GM21360 (cell line): ENCODE data around the gene IMPDH1.

ENCODE experiments used
- ATAC-seq: cut with Tn5 transposase; IDR thresholded peaks from one replicate; pipeline ENCODE4 v1.9.1; 2021; ENCODE audit warnings: mild to moderate bottlenecking, moderate library complexity; ENCODE audit not compliant: unreplicated experiment

IMPDH1 gene

DNA sequence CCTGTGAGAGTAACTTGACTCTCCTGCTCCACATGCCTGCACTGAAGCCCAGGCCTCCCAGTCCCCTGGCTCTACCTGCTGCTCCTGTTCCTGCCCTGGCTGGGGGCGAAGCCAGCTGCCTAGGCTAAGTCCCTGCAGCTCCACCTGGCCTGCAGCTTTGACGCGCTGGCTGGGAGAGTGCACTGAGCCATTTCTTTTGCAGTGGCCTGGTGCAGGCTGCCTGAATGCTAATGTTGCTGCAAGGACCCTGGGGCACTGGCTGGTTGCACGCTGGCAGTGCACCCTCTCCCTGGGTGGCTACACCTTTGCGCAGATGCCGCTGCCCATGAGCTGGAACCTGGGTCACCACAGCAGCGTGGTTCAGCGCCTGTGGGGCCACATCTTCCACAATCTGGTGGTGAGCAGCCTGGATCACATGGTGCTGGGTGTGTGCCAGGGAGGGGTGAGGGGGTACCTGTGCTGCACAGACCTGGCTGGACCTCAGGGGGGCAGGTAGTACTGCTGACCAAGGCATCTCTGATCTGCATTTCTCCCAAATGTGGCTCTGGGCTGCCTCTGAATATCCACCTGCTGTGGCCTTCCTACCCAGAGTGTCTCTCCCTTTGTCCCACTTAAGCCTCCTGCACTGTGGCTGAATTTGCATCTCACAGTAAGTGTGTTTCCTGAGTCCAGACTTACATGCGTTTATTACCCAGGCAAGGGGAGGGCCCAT is 20.0 kb downstream of the IMPDH1 start:
- ATAC-seq, result no peak

DNA sequence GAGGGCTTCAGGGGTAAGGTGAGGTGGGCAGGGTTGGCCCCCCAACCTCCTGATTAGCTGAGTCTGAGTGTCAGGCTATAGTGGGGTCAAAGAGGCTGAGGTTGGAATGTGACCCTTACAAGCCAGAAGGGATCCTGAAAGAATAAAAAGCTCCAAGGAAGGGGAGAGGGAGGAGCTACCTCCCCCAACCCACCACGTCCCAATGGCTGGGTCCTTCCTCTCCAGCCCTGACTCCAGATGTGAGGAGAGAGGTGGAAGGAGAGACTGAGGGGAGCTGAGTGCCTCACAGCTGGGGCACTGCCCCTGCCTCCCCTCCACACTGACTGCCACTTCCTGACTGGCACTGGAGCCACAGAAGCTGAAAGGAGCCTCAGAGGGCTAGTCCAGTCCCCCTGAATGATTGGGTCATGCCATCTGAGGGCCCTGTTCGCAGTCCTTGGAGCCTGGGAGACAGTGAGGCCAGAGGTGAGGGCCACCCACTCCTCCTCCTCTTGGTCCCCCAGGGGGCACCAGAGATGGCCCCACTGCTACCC is 20.6 kb downstream of the IMPDH1 start:
- ATAC-seq, result no peak

DNA sequence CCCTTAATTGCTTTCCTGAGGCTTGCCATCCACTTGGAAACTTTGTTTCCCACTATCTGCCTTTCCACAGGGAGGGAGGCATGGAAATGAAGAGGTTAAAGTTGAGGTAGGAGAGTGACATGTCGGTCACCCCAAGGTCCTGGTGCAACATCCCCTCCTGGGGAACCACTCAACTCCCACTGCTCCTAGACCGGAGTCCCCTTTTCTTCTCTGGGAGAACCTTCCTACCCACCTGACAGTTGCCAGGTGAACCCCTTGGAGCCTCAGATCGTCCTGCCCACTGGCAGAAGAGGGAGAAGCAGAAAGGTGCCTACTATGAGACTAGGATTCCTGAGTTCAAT is 21.7 kb downstream of the IMPDH1 start:
- no peak for ATAC-seq

DNA sequence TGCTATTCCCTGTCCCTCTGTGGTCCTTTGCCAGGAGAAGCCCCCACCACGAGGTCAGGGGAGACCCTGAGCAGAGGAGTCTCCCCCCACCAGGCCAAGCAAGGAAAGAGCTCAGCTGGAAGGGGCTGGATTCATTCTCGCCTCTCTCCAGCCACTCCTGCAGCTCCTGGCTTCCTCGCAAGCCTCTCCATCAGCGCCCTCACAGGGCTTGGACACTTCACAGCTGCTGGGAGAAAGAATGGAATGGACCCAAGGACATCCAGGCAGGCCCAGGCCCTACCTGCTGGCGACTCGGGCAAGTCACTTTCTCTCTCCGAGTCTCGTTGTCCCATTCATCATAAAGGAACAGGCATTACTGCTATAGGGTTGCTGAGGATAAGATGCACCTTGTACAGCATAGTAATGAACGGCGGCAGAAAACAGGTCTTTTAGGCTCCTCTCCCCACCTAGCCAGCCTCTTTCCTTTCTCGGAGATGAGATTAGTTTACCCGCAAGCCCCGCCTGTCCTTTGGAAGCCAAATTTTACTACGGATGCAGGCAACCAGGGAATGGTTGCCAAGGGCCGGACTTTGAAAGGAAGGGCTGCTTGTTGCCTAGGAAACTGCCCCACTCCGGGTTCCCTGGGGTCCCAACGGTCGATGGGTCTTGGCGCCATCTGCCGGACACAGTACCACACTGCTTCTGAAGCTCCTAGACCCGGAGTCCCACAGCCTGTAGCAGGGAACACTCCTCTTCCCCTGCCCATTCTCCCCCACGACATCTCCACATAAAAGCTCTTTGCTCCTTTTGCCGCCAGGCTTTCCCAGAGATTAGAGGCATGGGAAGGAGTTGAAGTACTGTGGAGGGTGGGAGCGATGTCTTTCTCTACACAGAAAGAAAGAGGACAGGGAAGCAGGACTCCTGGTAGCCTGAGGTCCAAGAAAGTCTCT is 22.3 kb downstream of the IMPDH1 start:
- peak; percentile 69 for ATAC-seq

- no peak for ATAC-seq
Observed at GRCh38 chr7:128385988-128386925, 23.5 kb downstream of the IMPDH1 start.

- ATAC-seq, result no peak
Observed at GRCh38 chr7:128384726-128385125, 25.1 kb downstream of the IMPDH1 start.

DNA sequence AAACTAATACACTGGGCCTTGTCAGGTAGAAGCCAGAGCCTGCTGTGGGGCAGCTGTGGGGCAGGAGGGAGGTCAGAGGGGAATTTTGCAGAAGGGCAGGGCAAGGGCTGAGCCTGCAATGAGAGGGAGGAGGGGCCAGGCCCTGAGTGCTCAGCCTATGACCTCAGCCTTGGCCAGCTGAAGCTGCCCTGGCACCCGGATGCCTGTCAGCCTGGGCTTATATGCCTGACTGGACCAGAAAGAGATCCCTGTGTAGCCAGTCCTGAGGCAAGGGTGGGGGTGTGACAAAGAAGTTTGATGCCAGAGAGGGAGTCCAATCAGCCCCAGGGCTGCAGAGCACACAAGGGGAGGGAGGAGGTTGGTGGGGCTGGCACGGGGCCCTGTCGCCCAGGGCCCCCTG is 26.0 kb downstream of the IMPDH1 start:
- ATAC-seq, result no peak

DNA sequence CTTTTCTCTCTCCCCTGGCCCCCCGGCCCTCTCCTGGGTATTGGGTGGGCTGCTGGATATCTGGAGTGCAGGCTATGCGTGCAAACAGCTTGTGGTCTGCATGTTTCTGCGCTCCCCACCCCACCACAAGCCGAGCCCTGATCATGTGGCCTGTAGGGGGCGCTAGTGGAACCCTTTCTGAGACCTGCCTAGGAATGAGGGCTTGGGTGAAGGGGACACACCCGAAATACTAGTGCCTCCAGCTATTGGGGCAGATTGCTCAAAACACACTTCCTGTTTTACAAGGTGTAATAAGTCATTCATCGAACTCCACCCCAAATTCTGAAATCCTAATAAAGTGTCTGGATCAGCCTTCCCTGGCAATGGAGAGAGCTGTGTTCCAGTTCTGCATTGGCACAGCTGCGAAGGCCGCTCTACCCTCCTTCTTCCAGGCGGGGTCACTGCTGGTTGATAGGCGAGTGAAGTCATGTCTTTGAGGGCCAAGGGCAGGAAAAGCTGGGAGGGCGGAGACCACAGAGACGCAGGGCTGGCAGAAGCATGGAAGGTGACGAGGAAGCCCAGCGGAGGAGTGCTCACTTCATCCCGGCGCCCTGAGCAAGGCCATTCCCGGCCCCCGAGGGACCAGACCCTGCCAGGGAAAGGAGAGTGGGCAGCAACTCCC is 28.5 kb downstream of the IMPDH1 start:
- ATAC-seq, result no peak

- ATAC-seq, result no peak
Observed at GRCh38 chr7:128380483-128381106, 29.2 kb downstream of the IMPDH1 start.

DNA sequence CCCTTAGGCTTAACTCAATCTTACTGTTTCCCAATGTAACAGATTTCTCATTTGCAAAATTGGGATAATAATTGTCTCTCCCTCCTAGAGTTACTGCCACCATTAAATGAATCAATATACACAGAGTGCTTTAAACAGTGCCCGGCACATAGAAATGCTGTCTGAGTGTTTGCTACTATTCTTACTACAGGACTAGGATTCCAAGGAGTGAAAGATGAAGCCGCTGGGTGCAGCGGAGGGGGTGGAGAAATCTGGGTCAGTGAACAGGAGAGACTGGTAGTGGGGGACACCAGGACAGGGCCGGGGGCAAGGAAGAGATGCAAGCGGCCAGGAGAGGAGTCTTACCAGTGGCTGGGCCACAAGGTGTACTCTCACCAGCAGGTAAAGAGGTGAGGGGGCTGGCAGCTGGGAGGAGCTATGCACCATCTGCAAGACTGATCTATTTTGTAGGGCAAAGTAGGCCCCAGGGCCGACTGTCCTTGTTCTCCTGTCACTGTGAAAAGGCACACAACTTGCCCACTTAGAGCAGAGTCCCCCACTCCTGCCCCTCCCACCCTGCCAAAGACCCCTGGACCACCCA is 29.8 kb downstream of the IMPDH1 start:
- ATAC-seq, result no peak

GRCh38 chr7:128378637-128379036 is 31.1 kb downstream of the IMPDH1 start:
- no peak for ATAC-seq

DNA sequence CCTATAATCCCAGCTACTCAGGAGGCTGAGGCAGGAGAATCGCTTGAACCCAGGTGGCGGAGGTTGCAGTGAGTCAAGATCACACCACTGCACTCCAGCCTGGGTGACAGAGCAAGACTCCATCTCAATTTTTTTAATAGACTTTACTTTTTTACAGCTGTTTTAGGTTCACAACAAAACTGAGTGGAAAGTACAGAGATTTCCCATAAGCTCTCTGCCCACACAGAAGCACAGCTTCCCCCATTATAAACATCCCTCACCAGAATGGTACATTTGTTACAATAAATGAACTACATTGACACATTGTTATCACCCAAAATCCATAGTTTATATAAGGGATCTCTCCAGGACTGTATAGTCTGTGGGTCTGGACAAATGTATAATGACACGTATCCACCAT is 33.7 kb downstream of the IMPDH1 start:
- no peak for ATAC-seq

DNA sequence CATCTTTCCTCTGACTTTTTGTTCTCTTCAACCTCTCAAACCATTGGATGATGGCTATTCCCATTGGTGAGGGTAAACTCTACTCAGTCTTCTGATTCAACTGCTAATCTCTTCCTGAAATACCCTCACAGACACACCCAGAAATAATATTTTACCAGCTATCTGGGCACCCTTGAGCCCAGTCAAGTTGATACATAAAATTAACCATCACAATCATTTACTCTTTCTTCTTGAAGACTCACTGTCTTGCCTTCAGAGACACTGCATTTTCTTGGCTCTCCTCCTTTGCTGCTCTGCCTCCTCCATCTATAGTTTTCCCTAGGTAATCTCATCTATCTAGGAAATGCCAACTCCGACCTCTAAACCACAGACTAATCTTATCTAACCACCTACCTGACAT is 35.7 kb downstream of the IMPDH1 start:
- ATAC-seq, result no peak

DNA sequence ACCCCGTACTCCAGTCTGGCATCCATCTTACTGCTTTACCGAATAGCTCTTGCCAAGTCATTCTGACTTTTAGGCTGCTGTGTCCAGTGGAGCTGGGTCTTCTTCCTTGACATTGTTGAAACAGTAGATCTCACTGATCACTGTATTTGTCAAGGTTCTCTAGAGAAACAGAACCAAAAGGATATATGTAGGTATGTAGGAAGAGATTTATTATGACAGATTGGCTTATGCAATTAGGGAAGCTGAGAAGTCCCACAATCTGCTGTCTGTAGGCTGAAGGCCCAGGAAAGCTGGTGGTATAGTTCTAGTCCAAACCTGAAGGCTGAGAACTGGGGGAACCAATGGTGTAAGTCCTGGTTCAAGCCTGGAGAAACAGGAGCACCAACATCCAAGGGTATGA is 36.2 kb downstream of the IMPDH1 start:
- ATAC-seq, result no peak

- ATAC-seq, result no peak
Observed at GRCh38 chr7:128370491-128370890, 39.3 kb downstream of the IMPDH1 start.

- ATAC-seq, result no peak
Observed at GRCh38 chr7:128366986-128367385, 42.8 kb downstream of the IMPDH1 start.

DNA sequence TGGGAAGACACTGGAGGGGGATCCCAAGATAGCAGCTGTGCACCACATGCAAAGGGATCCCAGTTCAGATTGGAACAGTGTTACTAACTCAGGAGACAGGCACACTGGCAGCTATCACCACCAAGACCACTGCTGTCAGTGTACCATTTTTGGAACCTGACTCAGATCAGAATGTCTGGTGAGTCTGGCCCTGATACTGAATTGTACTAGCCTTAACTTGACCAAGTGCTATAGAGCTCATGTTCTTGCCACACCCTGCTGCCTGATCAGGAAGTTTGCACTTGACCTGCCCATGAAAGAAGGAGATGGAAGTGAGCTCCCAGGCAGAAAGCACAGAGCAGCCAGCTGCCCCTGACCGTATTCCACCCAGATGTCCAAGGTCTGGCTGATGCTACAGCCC is 43.5 kb downstream of the IMPDH1 start:
- ATAC-seq, result no peak

- ATAC-seq, result no peak
Observed at GRCh38 chr7:128365432-128365831, 44.4 kb downstream of the IMPDH1 start.

DNA sequence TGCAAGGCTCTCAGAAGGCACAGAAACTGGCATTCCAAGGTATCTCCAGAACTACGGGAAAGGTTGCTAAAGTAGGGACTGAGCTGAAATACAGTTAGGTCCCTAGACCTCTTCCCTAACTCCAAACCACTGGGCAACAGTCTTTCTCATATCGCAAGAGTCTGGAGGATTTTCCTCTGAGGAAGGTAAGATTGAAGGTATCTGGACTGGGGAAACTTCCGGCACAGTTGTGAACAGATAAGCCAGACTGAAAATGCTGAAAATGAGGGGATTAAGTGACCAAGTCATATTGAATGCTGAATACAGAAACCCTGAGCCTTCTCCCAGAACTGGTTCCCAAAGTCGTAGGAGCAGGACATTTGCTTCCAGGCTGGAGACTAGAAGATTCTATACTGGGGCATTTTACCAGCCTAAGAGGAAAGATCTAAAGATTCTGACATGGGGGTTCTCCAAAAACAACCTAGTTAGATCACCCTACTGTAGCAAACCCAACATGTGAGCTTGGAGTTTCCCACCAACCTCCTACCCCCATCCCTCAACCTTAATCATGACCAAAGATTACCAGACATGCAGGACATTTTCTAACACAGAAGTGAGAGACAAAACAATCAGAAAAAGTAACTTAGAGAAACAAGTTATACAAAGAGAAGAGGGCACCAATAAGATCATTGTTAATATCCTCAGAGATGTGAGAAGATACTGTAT is 45.5 kb downstream of the IMPDH1 start:
- ATAC-seq, result no peak
